Measurements from ENCODE around the gene GCNA. TPM values are rescaled to one million over a fixed set of nuclear protein-coding genes. Genes with fewer than 3 reads are reported as not detected.
"Not testable (repeated sequence)": the region's sequence is repeated elsewhere in the genome, so short reads cannot be mapped to it uniquely, and the experiment has no call there.

Gene GCNA
- total RNA-seq, 1 donor from 2014 or later = 2.1 TPM

- no peak for TF ChIP-seq CTCF (IDR thresholded peaks at IDR 0.05)
- Histone ChIP-seq H3K27ac (no peak overlapping the region), H3K4me3 (no peak overlapping the region), H3K36me3 (peaks cover 57% of the 10 kb centered on the region), H3K9me3 (no peaks in the 10 kb centered on the region), H3K4me1 (peaks cover 13% of the 10 kb centered on the region), H3K27me3 (ENCODE audit: low read depth) (no peaks in the 10 kb centered on the region)
- DNase-seq (no peak), ATAC-seq (no peak)
- intact Hi-C loops (cut with DNase I) = no loop called here
Measured at GRCh38 chrX:71546879-71547278, 31.4 kb upstream of the GCNA start.

- peaks cover 9% of the 10 kb centered on the region for H3K4me1 ChIP-seq
- intact Hi-C loops (cut with DNase I) = no loop called here
- DNase-seq = no peak
- ATAC-seq = no peak
- H3K36me3 ChIP-seq = peaks cover 62% of the 10 kb centered on the region
- no peak overlapping the region for H3K27ac ChIP-seq
- TF ChIP-seq CTCF (IDR thresholded peaks at IDR 0.05) = no peak
- H3K27me3 ChIP-seq (ENCODE audit: low read depth) = no peaks in the 10 kb centered on the region
- no peaks in the 10 kb centered on the region for H3K9me3 ChIP-seq
- H3K4me3 ChIP-seq = no peak overlapping the region
Measured at GRCh38 chrX:71547339-71547738, 30.9 kb upstream of the GCNA start.

- H3K4me3 ChIP-seq = no peak overlapping the region
- H3K27ac ChIP-seq = no peak overlapping the region
- no peaks in the 10 kb centered on the region for H3K9me3 ChIP-seq
- no peak for DNase-seq
- no peak for TF ChIP-seq CTCF (IDR thresholded peaks at IDR 0.05)
- ATAC-seq = no peak
- no peaks in the 10 kb centered on the region for H3K4me1 ChIP-seq
- no peaks in the 10 kb centered on the region for H3K27me3 ChIP-seq (ENCODE audit: low read depth)
- intact Hi-C loops (cut with DNase I) = no loop called here
- peaks cover 76% of the 10 kb centered on the region for H3K36me3 ChIP-seq
Measured at GRCh38 chrX:71549986-71550385, 28.3 kb upstream of the GCNA start.

GRCh38 chrX:71550578-71550977 lies 27.7 kb upstream of the GCNA start:
- DNase-seq (no peak), ATAC-seq (no peak)
- H3K4me3 ChIP-seq = no peak overlapping the region
- TF ChIP-seq CTCF (IDR thresholded peaks at IDR 0.05) = no peak
- no peak overlapping the region for H3K27ac ChIP-seq
- no peaks in the 10 kb centered on the region for H3K27me3 ChIP-seq (ENCODE audit: low read depth)
- peaks cover 75% of the 10 kb centered on the region for H3K36me3 ChIP-seq
- no peaks in the 10 kb centered on the region for H3K9me3 ChIP-seq
- intact Hi-C loops (cut with DNase I) = no loop called here
- no peaks in the 10 kb centered on the region for H3K4me1 ChIP-seq

GRCh38 chrX:71556036-71556435 lies 22.2 kb upstream of the GCNA start:
- ATAC-seq (no peak), DNase-seq (no peak)
- Histone ChIP-seq H3K4me3 (no peak overlapping the region), H3K9me3 (no peaks in the 10 kb centered on the region), H3K4me1 (no peaks in the 10 kb centered on the region), H3K27ac (no peak overlapping the region), H3K27me3 (ENCODE audit: low read depth) (no peaks in the 10 kb centered on the region), H3K36me3 (peaks cover 87% of the 10 kb centered on the region)
- TF ChIP-seq CTCF (IDR thresholded peaks at IDR 0.05) = no peak
- intact Hi-C loops (cut with DNase I) = no loop called here

GRCh38 chrX:71558920-71559319 lies 19.3 kb upstream of the GCNA start:
- H3K27me3 ChIP-seq (ENCODE audit: low read depth) = no peaks in the 10 kb centered on the region
- peaks cover 97% of the 10 kb centered on the region for H3K36me3 ChIP-seq
- no peak for DNase-seq
- no peak overlapping the region for H3K4me3 ChIP-seq
- TF ChIP-seq CTCF (IDR thresholded peaks at IDR 0.05) = no peak
- intact Hi-C loops (cut with DNase I) = no loop called here
- H3K9me3 ChIP-seq = no peaks in the 10 kb centered on the region
- ATAC-seq = no peak
- H3K27ac ChIP-seq = no peak overlapping the region
- H3K4me1 ChIP-seq = no peaks in the 10 kb centered on the region

GRCh38 chrX:71559773-71560172 lies 18.5 kb upstream of the GCNA start:
- H3K4me3 ChIP-seq; intact Hi-C loops (cut with DNase I); H3K9me3 ChIP-seq; DNase-seq; H3K27ac ChIP-seq; ATAC-seq; H3K4me1 ChIP-seq; H3K27me3 ChIP-seq (ENCODE audit: low read depth): not testable (repeated sequence)
- H3K36me3 ChIP-seq = peaks cover 97% of the 10 kb centered on the region

All from lower lobe of right lung (tissue), 2 donors.